Kidney epithelial cell (primary cell): Measurements from ENCODE around the gene GPR32. TPM values are rescaled to one million over a fixed set of nuclear protein-coding genes. Genes with fewer than 3 reads are reported as not detected.

ENCODE experiments used
- DNase-seq: peaks from one replicate; pipeline ENCODE4 v3.0.0-alpha.2; 2010; ENCODE audit warnings: low read depth
- H3K27me3 ChIP-seq: 2 replicates; pipeline ENCODE4 v1.6.0; 2011; ENCODE audit warnings: low read length; ENCODE audit not compliant: control insufficient read depth, insufficient read depth
- H3K36me3 ChIP-seq: 2 replicates; pipeline ENCODE4 v1.5.1; 2011; ENCODE audit warnings: low read length; ENCODE audit not compliant: control insufficient read depth, insufficient read depth
- H3K4me3 ChIP-seq: 2 replicates; pipeline ENCODE4 v1.5.1; 2011; ENCODE audit warnings: low read depth, mild to moderate bottlenecking, control low read depth, low read length
- CTCF ChIP-seq: IDR thresholded peaks from 2 replicates; pipeline ENCODE4 v1.5.1; 2011; ENCODE audit warnings: mild to moderate bottlenecking, moderate library complexity, low read length, control low read depth, inconsistent platforms; ENCODE audit not compliant: insufficient read depth, poor library complexity, severe bottlenecking
- total RNA-seq: library from RNA; depleted of rRNA; stranded (reverse); fragments of >200 nt; gene quantifications from 2 replicates; pipeline ENCODE4 v1.2.3, GENCODE V29; 2015

The GPR32 gene
- total RNA-seq, 1 donor from 2014 or later, result not detected

GRCh38 chr19:50796634-50797428 lies 26.6 kb downstream of the GPR32 start:
- Histone ChIP-seq H3K27me3 (peaks cover 5% of the 10 kb centered on the region), H3K4me3 (no peak overlapping the region), H3K36me3 (peaks cover 3% of the 10 kb centered on the region)
- DNase-seq, result no peak
- TF ChIP-seq CTCF, result no peak

- peaks cover 5% of the 10 kb centered on the region for H3K36me3 ChIP-seq
- no peak for TF ChIP-seq CTCF
Observed at GRCh38 chr19:50797429-50797780, 27.1 kb downstream of the GPR32 start.

GRCh38 chr19:50797781-50798658 lies 27.8 kb downstream of the GPR32 start:
- H3K4me3 ChIP-seq, result no peak overlapping the region
- no peak for DNase-seq
- TF ChIP-seq CTCF, result no peak
- H3K36me3 ChIP-seq, result peaks cover 5% of the 10 kb centered on the region
- H3K27me3 ChIP-seq, result no peaks in the 10 kb centered on the region

More at GRCh38 chr19:50797429-50797780, 27.1 kb downstream of the GPR32 start:
- H3K4me3 ChIP-seq, result no peak overlapping the region
- peaks cover 2% of the 10 kb centered on the region for H3K27me3 ChIP-seq
- DNase-seq, result no peak

GRCh38 chr19:50798659-50799546 lies 28.6 kb downstream of the GPR32 start:
- H3K36me3 ChIP-seq, result peaks cover 5% of the 10 kb centered on the region
- TF ChIP-seq CTCF, result no peak

GRCh38 chr19:50799547-50799851 lies 29.2 kb downstream of the GPR32 start:
- no peaks in the 10 kb centered on the region for H3K27me3 ChIP-seq
- no peak for TF ChIP-seq CTCF
- peaks cover 5% of the 10 kb centered on the region for H3K36me3 ChIP-seq
- DNase-seq, result no peak
- H3K4me3 ChIP-seq, result no peak overlapping the region

More at GRCh38 chr19:50798659-50799546, 28.6 kb downstream of the GPR32 start:
- no peak for DNase-seq
- Histone ChIP-seq H3K4me3 (no peak overlapping the region), H3K27me3 (no peaks in the 10 kb centered on the region)
